Adrenal gland (tissue), 19 donors: ENCODE measurements around the gene CFAP298. TPM values are rescaled to one million over a fixed set of nuclear protein-coding genes. Genes with fewer than 3 reads are reported as not detected.
A peak's percentile ranks its signal among the peaks of the same experiment; 100 is the strongest.
"Not testable (repeated sequence)": the region's sequence is repeated elsewhere in the genome, so short reads cannot be mapped to it uniquely, and the experiment has no call there.

Source experiments
- DNase-seq, 7 donors: peaks; one replicate each; pipeline ENCODE4 v3.0.0-alpha.2; 2019 to 2020
- H3K27ac ChIP-seq, 5 donors: fragments of 200-600 bp; sonication (generic) in 4 of 5; 1 replicate in 3 of 5; 2 replicates in 2 of 5; pipeline versions ENCODE4 v1.5.1 to v1.8.0; 2016 to 2020; ENCODE audit warnings: mild to moderate bottlenecking in 1 of 5
- H3K27me3 ChIP-seq: fragments of 200-600 bp; 2 replicates; pipeline ENCODE4 v1.8.0; 2021
- H3K36me3 ChIP-seq, 2 donors: fragments of 200-600 bp; replicated peaks in 1 of 2; 1 replicate in 1 of 2; 2 replicates in 1 of 2; pipeline versions ENCODE4 v1.5.1 to v1.8.0; 2018 to 2022
- H3K4me1 ChIP-seq, 2 donors: fragments of 200-600 bp; replicated peaks in 1 of 2; 1 replicate in 1 of 2; 2 replicates in 1 of 2; pipeline versions ENCODE4 v1.5.1 to v1.8.0; 2018 to 2021
- H3K4me3 ChIP-seq, 4 donors: fragments of 200-600 bp; sonication (generic) in 3 of 4; one replicate each; pipeline ENCODE4 v1.5.1; 2016 to 2018
- H3K9me3 ChIP-seq, 3 donors: fragments of 200-600 bp; sonication (generic) in 1 of 3; replicated peaks in 1 of 3; 1 replicate in 2 of 3; 2 replicates in 1 of 3; pipeline versions ENCODE4 v1.5.1 to v1.8.0; 2016 to 2021
- POLR2A ChIP-seq, 2 donors: fragments of 450-650 bp; IDR thresholded peaks; one replicate each; pipeline ENCODE4 v1.6.1; 2017; ENCODE audit warnings: antibody characterized with exemption in 2 of 2, mild to moderate bottlenecking in 2 of 2, moderate library complexity in 1 of 2
- WGBS, 4 donors: extraction: QIAGEN DNeasy Blood & Tissue Kit in 2 of 4; methylation state at CpG; one replicate each; pipeline versions ENCODE4 v1.1.5 to v1.1.7; 2013 to 2017; 5-methylcytosine and 5-hydroxymethylcytosine counted together
- intact Hi-C, 2 donors: fragments of 100-400 bp; cut with DNase I; formaldehyde crosslinking; loops; one replicate each; pipeline versions ENCODE4 v1.14.1 to v1.15.0; 2022 to 2023
- long read RNA-seq, 10 donors: library from polyadenylated mRNA in 3 of 10; unstranded in 2 of 10; stranded (forward) in 1 of 10; transcript quantifications; one replicate each; pipeline ENCODE4 v2.0.0 and lab custom pipeline, GENCODE V29; 2021 to 2026
- polyA plus RNA-seq, 3 donors: library from polyadenylated mRNA; stranded (reverse); fragments of 200-250 nt in 2 of 3; fragments of 350-450 nt in 1 of 3; fragmentation: Illumina TruSeq in 1 of 3; extraction: RNeasy Lipid Tissue Mini Kit (QIAGEN cat#74804) in 1 of 3; gene quantifications; one replicate each; pipeline ENCODE4 v1.2.3, GENCODE V29; 2013 to 2014
- total RNA-seq, 9 donors: library from RNA; depleted of rRNA in 4 of 9; stranded (reverse); fragments of >200 nt in 4 of 9; fragments of 120-200 nt in 1 of 9; fragmentation: NEBNext Ultra II Directional in 1 of 9; extraction: Animal tissue kit (Norgen Biotek cat#: 25700) in 1 of 9; gene quantifications; one replicate each; pipeline versions ENCODE4 v1.1.0 to v1.2.4, GENCODE V29; 2013 to 2023
- TF ChIP-seq, protein P1 (sequence below), 6 experiments: fragments of 450-650 bp in 4 of 6; fragments of 200-600 bp in 2 of 6; sonication (generic) in 1 of 6; IDR thresholded peaks; 1 replicate in 5 of 6; 2 replicates in 1 of 6; pipeline versions ENCODE4 v1.5.1 to v1.8.0; 2016 to 2021; ENCODE audit warnings: antibody characterized with exemption in 6 of 6, mild to moderate bottlenecking in 2 of 6, moderate library complexity in 1 of 6
- donor health status: healthy with polysubstance abuse.
- donor health status: Bipolar disorder and iron deficiency.
- donor health status: DM: yes; HTN: yes; CAD: no.
- donor health status: DM: no; HTN: no; CAD: no.
- donor health status: DM: no; HTN: no; CAD: no.
- donor health status: DM: yes; HTN: yes; CAD: no.

Gene CFAP298
- 10 to 100 TPM; 20.3 to 51.9 (median 33.3) TPM for total RNA-seq
- 100 to 1,000 TPM in 1 of 3 donors, 10 to 100 TPM in 2; 48.9 to 101 (median 85.9) TPM for polyA plus RNA-seq
- long read RNA-seq, donor 1, transcript CFAP298-201 (7 exons, 1,692 nt) = major isoform, 12 of 21 reads
- long read RNA-seq, donor 1, transcript CFAP298-203 (5 exons, 2,503 nt) = minor isoform, 6 of 21 reads
- long read RNA-seq, donor 1, partial matches to known transcripts = 0 of 21 reads
- long read RNA-seq, donor 1, other reads (novel, unspliced or antisense) = 0 of 21 reads
- long read RNA-seq, donor 2, partial matches to known transcripts = 10 of 17 reads
- long read RNA-seq, donor 2, other reads (novel, unspliced or antisense) = 0 of 17 reads
- long read RNA-seq, donor 3, transcript CFAP298-201 (7 exons, 1,692 nt) = major isoform, 8 of 11 reads
- long read RNA-seq, donor 3, partial matches to known transcripts = 0 of 11 reads
- long read RNA-seq, donor 3, other reads (novel, unspliced or antisense) = 0 of 11 reads
- long read RNA-seq, donor 4, transcript CFAP298-203 (5 exons, 2,503 nt) = minor isoform, 6 of 47 reads
- long read RNA-seq, donor 4, transcript CFAP298-201 (7 exons, 1,692 nt) = major isoform, 36 of 47 reads
- long read RNA-seq, donor 4, partial matches to known transcripts = 1 of 47 reads
- long read RNA-seq, donor 4, other reads (novel, unspliced or antisense) = 3 of 47 reads
- long read RNA-seq, donor 5, transcript CFAP298-201 (7 exons, 1,692 nt) = major isoform, 21 of 25 reads
- long read RNA-seq, donor 5, partial matches to known transcripts = 3 of 25 reads
- long read RNA-seq, donor 5, other reads (novel, unspliced or antisense) = 0 of 25 reads
- long read RNA-seq, donor 6, transcript CFAP298-201 (7 exons, 1,692 nt) = major isoform, 13 of 19 reads
- long read RNA-seq, donor 6, partial matches to known transcripts = 1 of 19 reads
- long read RNA-seq, donor 6, other reads (novel, unspliced or antisense) = 1 of 19 reads
- long read RNA-seq, donor 7, partial matches to known transcripts = 0 of 5 reads
- long read RNA-seq, donor 7, other reads (novel, unspliced or antisense) = 0 of 5 reads
- long read RNA-seq, donor 8, transcript CFAP298-201 (7 exons, 1,692 nt) = major isoform, 17 of 19 reads
- long read RNA-seq, donor 8, partial matches to known transcripts = 0 of 19 reads
- long read RNA-seq, donor 8, other reads (novel, unspliced or antisense) = 0 of 19 reads
- long read RNA-seq, donor 9, transcript CFAP298-203 (5 exons, 2,503 nt) = minor isoform, 5 of 17 reads
- long read RNA-seq, donor 9, transcript CFAP298-201 (7 exons, 1,692 nt) = major isoform, 12 of 17 reads
- long read RNA-seq, donor 9, partial matches to known transcripts = 0 of 17 reads
- long read RNA-seq, donor 9, other reads (novel, unspliced or antisense) = 0 of 17 reads
- long read RNA-seq, donor 10, transcript CFAP298-201 (7 exons, 1,692 nt) = major isoform, 5 of 5 reads
- long read RNA-seq, donor 10, partial matches to known transcripts = 0 of 5 reads
- long read RNA-seq, donor 10, other reads (novel, unspliced or antisense) = 0 of 5 reads

DNA sequence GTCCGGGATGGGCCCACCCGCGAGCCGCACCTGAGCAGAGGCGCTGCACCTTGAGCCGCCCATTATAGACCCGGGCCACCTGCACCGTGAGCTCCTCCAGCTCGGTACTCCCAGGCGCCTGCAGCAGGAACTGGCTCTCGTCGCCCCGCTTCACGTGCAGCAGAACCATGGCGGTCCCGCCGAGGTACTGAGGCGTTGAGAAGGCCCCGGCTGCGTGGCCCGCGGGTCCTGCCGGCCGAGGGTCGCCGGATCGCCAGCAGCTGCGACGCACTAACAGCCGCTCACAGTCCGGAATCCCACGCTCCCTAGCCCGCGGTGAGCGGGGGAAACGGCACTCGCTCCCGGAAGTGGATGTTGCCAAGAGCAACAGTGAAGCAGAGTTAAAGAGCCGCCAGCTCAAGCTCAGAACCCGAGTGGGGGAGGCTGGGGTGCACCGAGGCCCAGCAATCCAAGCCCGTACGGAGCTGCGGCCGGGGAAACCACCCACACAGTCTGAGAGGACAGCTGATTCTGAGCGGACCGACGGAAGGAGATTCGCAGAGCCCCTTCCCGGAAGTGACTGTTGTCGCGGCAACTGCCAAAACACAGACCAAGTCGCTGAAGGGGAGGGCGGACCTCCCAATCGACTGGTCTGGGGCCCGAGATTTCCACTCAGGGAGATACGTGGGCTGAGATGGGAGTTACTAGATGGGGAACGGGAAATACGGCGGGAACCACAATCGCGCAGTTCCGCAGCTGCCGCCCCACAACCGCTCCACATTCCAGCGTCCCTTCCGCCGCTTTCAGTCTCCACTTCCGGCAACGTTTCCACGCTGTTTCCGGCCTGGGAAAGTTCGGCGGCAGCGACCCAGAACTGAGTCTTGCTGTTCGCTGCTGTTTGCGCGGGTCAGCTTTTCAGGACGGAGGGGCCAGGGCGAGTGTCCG is at the start of gene CFAP298:
Gene CFAP298 (minus strand): TSS at position 303 of the 924 bp plus-strand sequence. CDS start 134 bp downstream, at position 169.
- DNase-seq = peak; percentile 81 to 95 (median 91)
- no peak for TF ChIP-seq POLR2A (IDR thresholded peaks at IDR 0.05)
- TF ChIP-seq, protein P1, sequence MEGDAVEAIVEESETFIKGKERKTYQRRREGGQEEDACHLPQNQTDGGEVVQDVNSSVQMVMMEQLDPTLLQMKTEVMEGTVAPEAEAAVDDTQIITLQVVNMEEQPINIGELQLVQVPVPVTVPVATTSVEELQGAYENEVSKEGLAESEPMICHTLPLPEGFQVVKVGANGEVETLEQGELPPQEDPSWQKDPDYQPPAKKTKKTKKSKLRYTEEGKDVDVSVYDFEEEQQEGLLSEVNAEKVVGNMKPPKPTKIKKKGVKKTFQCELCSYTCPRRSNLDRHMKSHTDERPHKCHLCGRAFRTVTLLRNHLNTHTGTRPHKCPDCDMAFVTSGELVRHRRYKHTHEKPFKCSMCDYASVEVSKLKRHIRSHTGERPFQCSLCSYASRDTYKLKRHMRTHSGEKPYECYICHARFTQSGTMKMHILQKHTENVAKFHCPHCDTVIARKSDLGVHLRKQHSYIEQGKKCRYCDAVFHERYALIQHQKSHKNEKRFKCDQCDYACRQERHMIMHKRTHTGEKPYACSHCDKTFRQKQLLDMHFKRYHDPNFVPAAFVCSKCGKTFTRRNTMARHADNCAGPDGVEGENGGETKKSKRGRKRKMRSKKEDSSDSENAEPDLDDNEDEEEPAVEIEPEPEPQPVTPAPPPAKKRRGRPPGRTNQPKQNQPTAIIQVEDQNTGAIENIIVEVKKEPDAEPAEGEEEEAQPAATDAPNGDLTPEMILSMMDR (IDR thresholded peaks at IDR 0.05) = no peak
- Histone ChIP-seq H3K4me3 (peak within 1 kb of the TSS; percentile 78 to 96 (median 90)), H3K27me3 (no peaks in the 10 kb centered on the region), H3K4me1 (peaks cover 14 to 20% of the 10 kb centered on the region in 2 donors), H3K27ac (peak within 1 kb of the TSS; percentile 49 to 93 (median 80)), H3K36me3 (peaks cover 0 to 18% of the 10 kb centered on the region in 2 donors), H3K9me3 (no peaks in the 10 kb centered on the region)
- WGBS, 4 donors = 0% methylated on average over 56 to 81 of the region's 81 CpGs
- intact Hi-C loops = no loop called here

DNA sequence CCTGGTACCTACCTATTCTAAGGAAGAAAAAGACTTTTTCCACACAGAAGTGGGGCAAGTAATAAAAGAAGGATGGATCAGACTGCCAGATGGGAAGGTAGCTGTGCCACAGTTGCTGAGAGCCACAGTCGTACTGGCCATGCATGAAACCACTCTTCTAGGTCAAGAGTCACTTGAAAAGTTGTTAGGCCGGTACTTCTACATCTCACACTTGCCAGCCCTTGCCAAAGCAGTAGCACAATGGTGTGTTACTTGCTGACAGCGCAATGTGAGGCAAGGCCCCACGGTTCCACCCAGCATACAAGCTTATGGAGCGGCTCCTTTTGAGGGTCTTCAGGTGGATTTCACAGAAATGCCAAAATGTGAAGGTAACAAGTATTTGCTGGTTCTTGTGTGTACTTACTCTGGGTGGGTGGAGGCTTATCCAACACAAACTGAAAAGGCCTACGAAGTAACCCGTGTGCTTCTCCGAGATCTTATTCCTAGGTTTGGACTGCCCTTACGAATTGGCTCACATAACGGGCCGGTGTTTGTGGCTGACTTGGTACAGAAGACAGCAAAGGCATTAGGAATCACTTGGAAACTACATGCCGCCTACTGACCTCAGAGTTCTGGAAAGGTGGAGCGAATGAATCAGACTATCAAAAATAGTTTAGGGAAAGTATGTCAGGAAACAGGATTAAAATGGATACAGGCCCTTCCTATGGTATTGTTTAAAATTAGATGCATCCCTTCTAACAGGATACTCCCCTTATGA is 49.0 kb upstream of the CFAP298 start:
- peaks cover 0 to 41% of the 10 kb centered on the region in 2 donors for H3K36me3 ChIP-seq
- H3K9me3 ChIP-seq, H3K4me1 ChIP-seq, intact Hi-C loops, DNase-seq, H3K4me3 ChIP-seq, H3K27me3 ChIP-seq, H3K27ac ChIP-seq: not testable (repeated sequence)
- WGBS, 4 donors = 96 to 97% (median 96%) methylated on average over 13 of the region's 13 CpGs

DNA sequence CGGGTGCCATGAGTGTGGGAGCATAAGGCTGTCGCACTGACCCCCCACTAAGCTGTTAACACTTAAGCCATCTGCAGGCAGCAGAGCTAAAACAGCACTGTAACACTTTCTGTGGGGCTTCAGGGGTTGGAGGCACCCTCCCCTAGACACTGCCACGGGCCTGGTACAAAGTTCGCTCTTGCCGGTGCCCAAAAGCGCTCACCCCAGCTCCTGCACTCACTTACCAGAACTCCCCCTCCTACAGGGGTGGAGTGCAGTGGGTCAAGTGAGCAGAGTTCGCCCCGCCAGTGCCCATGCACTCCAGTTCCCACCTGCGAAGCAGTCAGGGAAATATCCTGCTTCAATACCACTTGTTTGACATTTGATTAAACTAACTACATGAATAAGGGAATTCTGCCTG is 46.3 kb upstream of the CFAP298 start:
- WGBS, 4 donors = 94 to 99% (median 97%) methylated on average over 8 to 9 of the region's 9 CpGs
- no peak for TF ChIP-seq POLR2A (IDR thresholded peaks at IDR 0.05)
- TF ChIP-seq, protein P1 (IDR thresholded peaks at IDR 0.05) = no peak
- H3K9me3 ChIP-seq = no peaks in the 10 kb centered on the region
- no peaks in the 10 kb centered on the region for H3K4me1 ChIP-seq
- intact Hi-C loops = loop anchor here in 1 of 2 donors (10.0 kb wide), 1 partner anchor 166 kb away; no protein-coding TSS in a partner anchor
- H3K27ac ChIP-seq = no peak overlapping the region
- no peaks in the 10 kb centered on the region for H3K27me3 ChIP-seq
- no peak for DNase-seq
- H3K36me3 ChIP-seq = peaks cover 0 to 23% of the 10 kb centered on the region in 2 donors
- H3K4me3 ChIP-seq = no peak overlapping the region
